Left ventricle myocardium inferior (tissue), 1 donor: ENCODE data around the gene ADAM10. TPM values are rescaled to one million over a fixed set of nuclear protein-coding genes. Genes with fewer than 3 reads are reported as not detected.

ENCODE experiments used
- DNase-seq: peaks from one replicate; pipeline ENCODE4 v3.0.0-alpha.2; 2020
- H3K27ac ChIP-seq: fragments of 200-600 bp; replicated peaks from 2 replicates; pipeline ENCODE4 v1.8.0; 2021
- H3K27me3 ChIP-seq: fragments of 200-600 bp; 2 replicates; pipeline ENCODE4 v1.8.0; 2021; ENCODE audit warnings: low read depth
- H3K36me3 ChIP-seq: fragments of 200-600 bp; 2 replicates; pipeline ENCODE4 v1.8.0; 2021
- H3K4me1 ChIP-seq: fragments of 200-600 bp; 2 replicates; pipeline ENCODE4 v1.8.0; 2021
- H3K4me3 ChIP-seq: fragments of 200-600 bp; 2 replicates; pipeline ENCODE4 v1.8.0; 2021; ENCODE audit warnings: mild to moderate bottlenecking, moderate library complexity
- H3K9me3 ChIP-seq: fragments of 200-600 bp; replicated peaks from 2 replicates; pipeline ENCODE4 v1.8.0; 2021
- intact Hi-C: fragments of 100-400 bp; cut with micrococcal nuclease; formaldehyde crosslinking; loops from one replicate; pipeline ENCODE4 v1.11.0; 2022
- total RNA-seq: library from RNA; stranded (reverse); fragmentation: NEBNext Ultra II Directional; extraction: Animal tissue kit (Norgen Biotek cat#: 25700); gene quantifications from one replicate; pipeline ENCODE4 v1.2.1, GENCODE V29; 2021
- TF ChIP-seq, protein P1 (sequence below): fragments of 200-600 bp; IDR thresholded peaks from 2 replicates; pipeline ENCODE4 v1.8.0; 2021; ENCODE audit warnings: antibody characterized with exemption, mild to moderate bottlenecking, borderline replicate concordance
- donor health status: DM: no; HTN: yes; CAD: no; lungs with severe emphysema.

Gene ADAM10
- total RNA-seq, 1 donor from 2014 or later, result 74.0 TPM

- TF ChIP-seq, protein P1, sequence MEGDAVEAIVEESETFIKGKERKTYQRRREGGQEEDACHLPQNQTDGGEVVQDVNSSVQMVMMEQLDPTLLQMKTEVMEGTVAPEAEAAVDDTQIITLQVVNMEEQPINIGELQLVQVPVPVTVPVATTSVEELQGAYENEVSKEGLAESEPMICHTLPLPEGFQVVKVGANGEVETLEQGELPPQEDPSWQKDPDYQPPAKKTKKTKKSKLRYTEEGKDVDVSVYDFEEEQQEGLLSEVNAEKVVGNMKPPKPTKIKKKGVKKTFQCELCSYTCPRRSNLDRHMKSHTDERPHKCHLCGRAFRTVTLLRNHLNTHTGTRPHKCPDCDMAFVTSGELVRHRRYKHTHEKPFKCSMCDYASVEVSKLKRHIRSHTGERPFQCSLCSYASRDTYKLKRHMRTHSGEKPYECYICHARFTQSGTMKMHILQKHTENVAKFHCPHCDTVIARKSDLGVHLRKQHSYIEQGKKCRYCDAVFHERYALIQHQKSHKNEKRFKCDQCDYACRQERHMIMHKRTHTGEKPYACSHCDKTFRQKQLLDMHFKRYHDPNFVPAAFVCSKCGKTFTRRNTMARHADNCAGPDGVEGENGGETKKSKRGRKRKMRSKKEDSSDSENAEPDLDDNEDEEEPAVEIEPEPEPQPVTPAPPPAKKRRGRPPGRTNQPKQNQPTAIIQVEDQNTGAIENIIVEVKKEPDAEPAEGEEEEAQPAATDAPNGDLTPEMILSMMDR, result no peak
- intact Hi-C loops, result no loop called here
- DNase-seq, result no peak
- Histone ChIP-seq H3K4me3 (no peak overlapping the region), H3K27me3 (no peaks in the 10 kb centered on the region), H3K36me3 (no peaks in the 10 kb centered on the region), H3K4me1 (peaks cover 14% of the 10 kb centered on the region), H3K9me3 (no peaks in the 10 kb centered on the region), H3K27ac (no peak overlapping the region)
Observed at GRCh38 chr15:58589047-58589446, 160.5 kb downstream of the ADAM10 start.

DNA sequence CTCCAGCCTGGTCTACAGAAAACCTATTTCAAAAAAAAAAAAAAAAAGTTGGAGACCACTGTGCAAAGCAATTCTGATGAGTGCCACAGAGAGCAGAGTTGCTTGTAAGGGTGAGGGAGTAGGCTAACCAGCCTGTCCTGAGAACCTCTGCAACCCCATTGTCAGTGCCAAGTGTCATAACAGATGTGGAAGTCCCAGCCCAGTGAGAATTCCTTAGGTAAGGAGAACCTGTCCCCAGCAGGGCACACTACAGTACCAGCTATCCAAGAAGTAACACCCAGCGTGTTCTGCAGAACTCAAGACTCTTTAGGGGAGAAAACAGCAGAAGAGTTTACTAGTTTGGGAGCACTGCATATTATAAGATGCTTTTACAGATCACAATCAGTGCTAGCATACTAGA, 161.4 kb downstream of the ADAM10 start:
- TF ChIP-seq, protein P1, result no peak
- no peak overlapping the region for H3K4me3 ChIP-seq
- peaks cover 14% of the 10 kb centered on the region for H3K4me1 ChIP-seq
- DNase-seq, result no peak
- intact Hi-C loops, result no loop called here
- no peaks in the 10 kb centered on the region for H3K27me3 ChIP-seq
- no peak overlapping the region for H3K27ac ChIP-seq
- no peaks in the 10 kb centered on the region for H3K9me3 ChIP-seq
- no peaks in the 10 kb centered on the region for H3K36me3 ChIP-seq

DNA sequence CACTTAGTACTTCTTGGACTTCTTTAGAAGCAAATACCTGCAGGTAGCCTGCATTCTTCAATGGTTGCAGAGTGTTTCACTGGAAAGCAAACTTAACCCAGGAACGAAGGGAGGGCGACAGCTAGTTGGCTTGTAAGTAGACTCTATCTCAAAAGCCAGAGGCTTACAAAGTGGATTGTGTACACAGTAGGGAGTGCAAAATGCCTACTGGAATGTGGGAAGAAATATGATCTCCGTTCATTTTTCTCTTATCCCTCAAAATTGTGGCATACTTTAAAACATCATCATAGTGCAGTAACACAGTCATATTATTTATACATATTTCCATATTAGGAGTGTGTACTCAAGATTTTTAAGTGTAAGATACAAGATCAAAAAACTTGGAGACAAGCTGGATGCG, 162.0 kb downstream of the ADAM10 start:
- no peak overlapping the region for H3K27ac ChIP-seq
- no peaks in the 10 kb centered on the region for H3K9me3 ChIP-seq
- TF ChIP-seq, protein P1, result no peak
- intact Hi-C loops, result no loop called here
- peaks cover 14% of the 10 kb centered on the region for H3K4me1 ChIP-seq
- no peaks in the 10 kb centered on the region for H3K27me3 ChIP-seq
- no peaks in the 10 kb centered on the region for H3K36me3 ChIP-seq
- no peak overlapping the region for H3K4me3 ChIP-seq
- DNase-seq, result no peak

DNA sequence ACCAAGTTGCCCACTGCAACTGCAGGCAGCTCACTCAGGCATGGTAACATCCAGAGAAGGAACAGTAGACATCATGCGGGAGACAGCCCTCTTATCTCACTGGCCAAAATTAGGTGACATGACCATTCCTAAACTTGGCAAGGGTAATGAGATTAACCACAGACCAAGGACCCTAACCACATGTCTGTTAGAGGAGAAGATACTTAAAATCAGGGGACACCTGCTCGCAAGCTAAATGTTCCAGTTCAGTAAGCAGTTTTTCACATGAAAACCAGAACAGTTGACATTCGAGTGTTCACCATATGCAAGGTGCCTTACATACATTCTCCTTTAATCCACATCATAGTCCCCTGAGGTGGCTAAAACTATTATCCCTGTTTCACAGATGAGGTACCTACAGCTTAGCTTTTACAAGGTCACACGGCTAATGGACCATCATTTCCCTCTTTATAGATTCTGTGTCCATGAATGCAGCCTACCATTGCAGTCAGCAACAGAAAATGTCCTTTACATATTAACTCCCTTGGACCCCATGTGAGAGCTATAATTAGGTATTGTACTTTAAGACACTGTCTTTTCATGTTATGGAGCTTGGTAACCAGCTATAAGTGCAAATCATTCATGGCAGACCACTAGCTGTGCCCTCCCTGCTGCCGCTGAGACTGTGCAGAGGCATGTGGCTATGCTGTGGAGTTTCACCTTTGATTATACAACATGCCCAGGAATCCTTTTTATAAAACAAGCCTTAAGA, 163.6 kb downstream of the ADAM10 start:
- no peak overlapping the region for H3K27ac ChIP-seq
- TF ChIP-seq, protein P1, result no peak
- H3K4me1 ChIP-seq, result peaks cover 14% of the 10 kb centered on the region
- H3K4me3 ChIP-seq, result no peak overlapping the region
- no peaks in the 10 kb centered on the region for H3K9me3 ChIP-seq
- no peaks in the 10 kb centered on the region for H3K36me3 ChIP-seq
- DNase-seq, result no peak
- intact Hi-C loops, result no loop called here
- H3K27me3 ChIP-seq, result no peaks in the 10 kb centered on the region

DNA sequence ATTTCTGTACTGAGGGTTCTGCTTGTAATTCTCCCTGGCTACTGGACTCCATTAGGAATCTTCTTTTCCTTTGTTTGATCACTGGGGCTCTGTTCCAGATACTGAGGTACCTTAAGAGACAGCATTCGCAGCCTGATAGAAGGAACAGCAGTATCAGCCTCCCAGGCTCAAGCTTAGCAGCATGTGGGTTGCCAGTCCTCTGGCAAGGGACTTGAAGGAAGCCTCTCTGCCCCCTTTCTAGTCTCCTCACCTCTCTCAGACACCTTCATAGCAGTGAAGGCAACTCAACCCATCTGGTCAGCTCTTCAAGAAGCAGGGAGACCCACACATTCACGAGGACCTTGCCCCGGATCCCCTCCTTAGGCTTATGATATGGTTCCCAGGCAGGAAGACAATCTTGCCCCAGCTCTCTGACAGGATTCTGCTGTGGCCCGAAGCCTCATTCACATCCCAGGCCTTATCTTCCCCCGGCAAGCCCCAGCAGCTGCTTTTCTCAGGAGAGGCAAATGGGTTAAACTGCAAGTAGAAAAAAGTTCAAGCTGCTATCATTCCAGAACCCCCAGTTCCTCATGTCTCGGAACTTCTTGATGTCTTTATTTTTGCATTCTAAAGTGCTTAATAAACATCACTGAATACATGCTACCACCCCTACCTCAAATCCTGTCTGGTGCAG, 164.6 kb downstream of the ADAM10 start:
- Histone ChIP-seq H3K27me3 (no peaks in the 10 kb centered on the region), H3K4me3 (no peak overlapping the region), H3K4me1 (peaks cover 14% of the 10 kb centered on the region), H3K36me3 (no peaks in the 10 kb centered on the region), H3K27ac (no peak overlapping the region), H3K9me3 (no peaks in the 10 kb centered on the region)
- TF ChIP-seq, protein P1, result no peak
- intact Hi-C loops, result no loop called here
- no peak for DNase-seq
